Measurements from ENCODE around the gene CRYBB1. TPM values are rescaled to one million over a fixed set of nuclear protein-coding genes. Genes with fewer than 3 reads are reported as not detected.

Gene CRYBB1
- total and polyA plus RNA-seq, 2 donors from 2014 or later, result 0.54 to 1.7 TPM

- Histone ChIP-seq H3K9me3 (ENCODE audit: control insufficient read depth in 2 of 3, insufficient read depth in 1 of 3, low read length in 3 of 3) (no peaks in the 10 kb centered on the region), H3K36me3 (ENCODE audit: control insufficient read depth in 2 of 3, insufficient read depth in 3 of 3, low read length in 3 of 3) (no peaks in the 10 kb centered on the region), H3K4me3 (ENCODE audit: low read length in 3 of 3) (no peak overlapping the region), H3K27ac (ENCODE audit: low read depth in 2 of 2, low read length in 2 of 2) (no peak overlapping the region), H3K27me3 (ENCODE audit: control insufficient read depth, insufficient read depth, low read length) (no peaks in the 10 kb centered on the region), H3K4me1 (ENCODE audit: control insufficient read depth in 2 of 3, insufficient read depth in 2 of 3, low read depth in 1 of 3, low read length in 3 of 3) (no peaks in the 10 kb centered on the region), H3K9ac (ENCODE audit: low read length in 3 of 3) (no peak overlapping the region)
- intact Hi-C loops (cut with DNase I), result no loop called here
- no peak for TF ChIP-seq CTCF (IDR thresholded peaks at IDR 0.05; ENCODE audit: borderline replicate concordance, extremely low read depth, insufficient read depth)
- DNase-seq (no peak), FAIRE-seq (no peak)
Measured at GRCh38 chr22:26623984-26624383, 6.2 kb upstream of the CRYBB1 start.

- no peak within 1 kb of the TSS for H3K4me3 ChIP-seq (ENCODE audit: low read length in 3 of 3)
- intact Hi-C loops (cut with DNase I), result no loop called here
- no peak for TF ChIP-seq CTCF (IDR thresholded peaks at IDR 0.05; ENCODE audit: borderline replicate concordance, extremely low read depth, insufficient read depth)
- no peaks in the 10 kb centered on the region for H3K4me1 ChIP-seq (ENCODE audit: control insufficient read depth in 2 of 3, insufficient read depth in 2 of 3, low read depth in 1 of 3, low read length in 3 of 3)
- no peaks in the 10 kb centered on the region for H3K27me3 ChIP-seq (ENCODE audit: control insufficient read depth, insufficient read depth, low read length)
- no peak within 1 kb of the TSS for H3K9ac ChIP-seq (ENCODE audit: low read length in 3 of 3)
- H3K9me3 ChIP-seq (ENCODE audit: control insufficient read depth in 2 of 3, insufficient read depth in 1 of 3, low read length in 3 of 3), result no peaks in the 10 kb centered on the region
- no peak within 1 kb of the TSS for H3K27ac ChIP-seq (ENCODE audit: low read depth in 2 of 2, low read length in 2 of 2)
- DNase-seq (no peak), FAIRE-seq (no peak)
- H3K36me3 ChIP-seq (ENCODE audit: control insufficient read depth in 2 of 3, insufficient read depth in 3 of 3, low read length in 3 of 3), result no peaks in the 10 kb centered on the region
Measured at GRCh38 chr22:26621663-26622062, 3.8 kb upstream of the CRYBB1 start, which contains the start of gene CRYBA4. CRYBA4 (plus strand) TSS chr22:26621963; CDS start chr22:26622597, 634 bp downstream.

GRCh38 chr22:26620197-26620596 is 2.4 kb upstream of the CRYBB1 start:
- no peak overlapping the region for H3K9ac ChIP-seq (ENCODE audit: low read length in 3 of 3)
- TF ChIP-seq CTCF (IDR thresholded peaks at IDR 0.05; ENCODE audit: borderline replicate concordance, extremely low read depth, insufficient read depth), result no peak
- no peak for FAIRE-seq

GRCh38 chr22:26619510-26619909 is 1.7 kb upstream of the CRYBB1 start:
- Histone ChIP-seq H3K4me1 (ENCODE audit: control insufficient read depth in 2 of 3, insufficient read depth in 2 of 3, low read depth in 1 of 3, low read length in 3 of 3) (no peaks in the 10 kb centered on the region), H3K27ac (ENCODE audit: low read depth in 2 of 2, low read length in 2 of 2) (no peak overlapping the region), H3K9me3 (ENCODE audit: control insufficient read depth in 2 of 3, insufficient read depth in 1 of 3, low read length in 3 of 3) (no peaks in the 10 kb centered on the region), H3K4me3 (ENCODE audit: low read length in 3 of 3) (no peak overlapping the region), H3K9ac (ENCODE audit: low read length in 3 of 3) (no peak overlapping the region), H3K27me3 (ENCODE audit: control insufficient read depth, insufficient read depth, low read length) (no peaks in the 10 kb centered on the region), H3K36me3 (ENCODE audit: control insufficient read depth in 2 of 3, insufficient read depth in 3 of 3, low read length in 3 of 3) (no peaks in the 10 kb centered on the region)
- FAIRE-seq (no peak), DNase-seq (no peak)
- no peak for TF ChIP-seq CTCF (IDR thresholded peaks at IDR 0.05; ENCODE audit: borderline replicate concordance, extremely low read depth, insufficient read depth)
- intact Hi-C loops (cut with DNase I), result no loop called here

More at GRCh38 chr22:26620197-26620596, 2.4 kb upstream of the CRYBB1 start:
- Histone ChIP-seq H3K9me3 (ENCODE audit: control insufficient read depth in 2 of 3, insufficient read depth in 1 of 3, low read length in 3 of 3) (no peaks in the 10 kb centered on the region), H3K36me3 (ENCODE audit: control insufficient read depth in 2 of 3, insufficient read depth in 3 of 3, low read length in 3 of 3) (no peaks in the 10 kb centered on the region), H3K4me1 (ENCODE audit: control insufficient read depth in 2 of 3, insufficient read depth in 2 of 3, low read depth in 1 of 3, low read length in 3 of 3) (no peaks in the 10 kb centered on the region), H3K27me3 (ENCODE audit: control insufficient read depth, insufficient read depth, low read length) (no peaks in the 10 kb centered on the region), H3K27ac (ENCODE audit: low read depth in 2 of 2, low read length in 2 of 2) (no peak overlapping the region), H3K4me3 (ENCODE audit: low read length in 3 of 3) (no peak overlapping the region)
- DNase-seq, result no peak
- intact Hi-C loops (cut with DNase I), result no loop called here

Data from kidney (tissue), 14 donors.